GM12878 (cell line): ENCODE results near the gene UNC45B.

Source experiments
- POLR2A ChIP-seq: IDR thresholded peaks from 2 replicates; pipeline ENCODE4 v1.6.1; 2011; ENCODE audit warnings: low read depth, mild to moderate bottlenecking, low read length
- TF ChIP-seq, protein P1 (sequence below): IDR thresholded peaks from 2 replicates; pipeline ENCODE4 v1.6.1; 2011; ENCODE audit warnings: low read depth, low read length, improper control_type of control experiment, borderline replicate concordance
- TF ChIP-seq, protein P2 (sequence below): IDR thresholded peaks from 2 replicates; pipeline ENCODE4 v1.6.1; 2012; ENCODE audit warnings: low read depth, low read length, improper control_type of control experiment
- TF ChIP-seq, protein P3 (sequence below): IDR thresholded peaks from 2 replicates; pipeline ENCODE4 v1.6.1; 2011; ENCODE audit warnings: borderline replicate concordance, low read depth, mild to moderate bottlenecking, moderate library complexity, mixed read lengths, low read length; ENCODE audit not compliant: insufficient read depth; ENCODE audit errors: extremely low read length

DNA sequence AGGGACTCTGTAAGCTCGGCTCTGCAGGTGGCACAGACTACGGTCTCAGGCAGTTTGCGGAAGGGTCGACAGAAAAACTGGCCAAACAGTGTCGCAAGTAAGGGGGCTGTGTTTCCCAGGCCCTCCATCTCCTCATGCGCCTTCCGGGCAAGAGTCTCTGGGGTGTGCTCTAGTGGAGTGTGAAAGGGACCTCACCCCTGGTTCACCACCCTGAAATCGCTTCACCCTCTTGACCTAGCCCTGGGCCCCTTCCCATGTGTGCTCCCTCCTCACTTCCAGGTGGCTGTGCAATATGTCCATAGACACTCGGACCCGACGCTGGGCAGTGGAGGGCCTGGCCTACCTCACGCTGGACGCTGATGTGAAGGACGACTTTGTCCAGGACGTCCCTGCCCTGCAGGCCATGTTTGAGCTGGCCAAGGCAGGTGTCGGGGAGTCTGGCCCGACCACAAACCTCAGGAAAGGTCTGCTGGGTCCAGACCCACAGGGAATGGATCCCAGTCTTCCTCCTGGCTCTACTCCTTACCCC lies 22.3 kb downstream of the UNC45B start:
- TF ChIP-seq, protein P1, sequence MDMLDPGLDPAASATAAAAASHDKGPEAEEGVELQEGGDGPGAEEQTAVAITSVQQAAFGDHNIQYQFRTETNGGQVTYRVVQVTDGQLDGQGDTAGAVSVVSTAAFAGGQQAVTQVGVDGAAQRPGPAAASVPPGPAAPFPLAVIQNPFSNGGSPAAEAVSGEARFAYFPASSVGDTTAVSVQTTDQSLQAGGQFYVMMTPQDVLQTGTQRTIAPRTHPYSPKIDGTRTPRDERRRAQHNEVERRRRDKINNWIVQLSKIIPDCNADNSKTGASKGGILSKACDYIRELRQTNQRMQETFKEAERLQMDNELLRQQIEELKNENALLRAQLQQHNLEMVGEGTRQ: no peak
- no peak for TF ChIP-seq POLR2A
- TF ChIP-seq, protein P2, sequence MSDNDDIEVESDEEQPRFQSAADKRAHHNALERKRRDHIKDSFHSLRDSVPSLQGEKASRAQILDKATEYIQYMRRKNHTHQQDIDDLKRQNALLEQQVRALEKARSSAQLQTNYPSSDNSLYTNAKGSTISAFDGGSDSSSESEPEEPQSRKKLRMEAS: no peak
- TF ChIP-seq, protein P3, sequence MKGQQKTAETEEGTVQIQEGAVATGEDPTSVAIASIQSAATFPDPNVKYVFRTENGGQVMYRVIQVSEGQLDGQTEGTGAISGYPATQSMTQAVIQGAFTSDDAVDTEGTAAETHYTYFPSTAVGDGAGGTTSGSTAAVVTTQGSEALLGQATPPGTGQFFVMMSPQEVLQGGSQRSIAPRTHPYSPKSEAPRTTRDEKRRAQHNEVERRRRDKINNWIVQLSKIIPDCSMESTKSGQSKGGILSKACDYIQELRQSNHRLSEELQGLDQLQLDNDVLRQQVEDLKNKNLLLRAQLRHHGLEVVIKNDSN: no peak
